Activated gamma-delta T cell (primary cell): ENCODE results near the gene FAM184A.
A peak's percentile ranks its signal among the peaks of the same experiment; 100 is the strongest.
"Not testable (repeated sequence)": the region's sequence is repeated elsewhere in the genome, so short reads cannot be mapped to it uniquely, and the experiment has no call there.

Experiments
- DNase-seq: peaks from one replicate; lab custom pipeline; 2025; lab: John Stamatoyannopoulos, UW

FAM184A gene

DNA sequence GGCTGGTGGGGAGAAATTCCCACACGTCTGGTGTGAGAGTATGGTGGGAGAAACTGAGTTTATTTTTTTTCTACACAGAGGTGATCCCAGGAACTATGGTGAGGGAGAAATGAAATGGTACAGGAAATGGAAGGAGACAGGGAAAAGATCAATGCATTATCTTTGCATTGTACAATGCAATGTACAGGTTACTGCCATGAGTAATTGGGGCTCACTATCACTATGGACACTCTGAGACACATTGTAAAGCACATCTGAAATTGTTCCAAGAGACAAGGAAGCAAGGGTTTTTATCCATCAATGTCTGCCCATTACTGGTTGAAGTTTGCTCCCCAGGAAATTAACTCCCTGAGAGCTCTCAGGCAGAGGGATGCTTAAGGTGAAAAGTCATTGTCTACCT is 21.7 kb upstream of the FAM184A start:
- no peak for DNase-seq

DNA sequence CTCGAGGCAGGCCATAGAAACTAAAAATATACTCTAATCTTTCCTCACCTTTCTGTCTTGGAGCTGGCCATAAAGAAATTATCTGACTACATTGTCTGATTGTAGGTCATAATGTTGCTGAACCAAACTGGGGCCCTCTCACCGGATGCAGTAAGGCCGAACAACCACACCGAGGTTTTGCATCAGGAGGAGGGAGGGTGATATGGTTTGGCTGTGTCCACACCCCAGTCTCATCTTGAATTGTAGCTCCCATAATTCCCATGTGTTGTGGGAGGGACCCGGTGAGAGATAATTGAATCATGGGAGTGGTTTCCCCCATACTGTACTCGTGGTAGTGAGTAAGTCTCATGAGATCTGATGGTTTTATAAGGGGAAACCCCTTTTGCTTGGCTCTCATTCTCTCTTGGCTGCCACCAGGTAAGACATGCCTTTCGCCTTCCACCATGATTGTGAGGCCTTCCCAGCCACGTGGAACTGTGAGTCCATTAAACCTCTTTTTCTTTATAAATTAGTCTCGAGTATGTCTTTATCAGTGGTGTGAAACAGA is 19.4 kb upstream of the FAM184A start:
- DNase-seq: not testable (repeated sequence)

DNA sequence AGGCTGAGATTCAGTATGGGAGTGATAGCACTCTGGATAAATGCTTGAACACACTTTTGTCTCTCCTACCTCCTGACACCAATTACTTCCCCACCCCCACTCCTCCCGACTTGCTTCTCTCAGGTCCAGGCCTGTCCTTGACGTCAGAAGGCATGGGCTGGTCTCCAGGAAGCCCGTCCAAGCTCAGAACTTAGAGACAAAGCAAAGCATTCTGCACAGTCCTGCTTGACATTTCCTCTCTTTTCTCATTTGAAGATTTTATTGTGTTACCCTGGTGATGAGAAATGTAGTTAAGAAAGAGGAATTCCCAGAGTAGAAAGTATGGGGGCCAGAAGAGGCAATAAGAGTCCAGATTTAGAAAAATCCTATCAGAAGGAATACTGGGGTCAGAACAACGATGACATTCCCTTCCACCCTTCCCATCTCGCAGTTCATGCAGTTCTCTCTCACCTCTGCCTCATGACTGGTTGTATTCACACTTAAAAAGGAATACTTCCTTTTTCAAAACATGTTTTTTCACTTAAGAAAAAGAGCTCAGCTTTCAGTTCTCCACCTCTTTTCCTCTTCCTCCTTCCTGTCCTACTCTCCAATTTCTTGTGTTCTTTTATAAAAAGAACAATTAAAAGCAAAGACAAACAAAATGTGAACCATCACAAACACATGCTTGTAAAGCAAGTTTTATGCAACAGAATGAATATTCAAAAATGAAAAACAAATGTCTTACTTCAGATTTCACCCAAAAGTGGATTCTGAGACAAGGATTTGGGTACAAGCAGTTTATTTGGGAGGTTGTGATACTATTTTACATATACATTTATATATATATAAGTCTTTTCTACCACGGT is 18.5 kb upstream of the FAM184A start:
- no peak for DNase-seq

DNA sequence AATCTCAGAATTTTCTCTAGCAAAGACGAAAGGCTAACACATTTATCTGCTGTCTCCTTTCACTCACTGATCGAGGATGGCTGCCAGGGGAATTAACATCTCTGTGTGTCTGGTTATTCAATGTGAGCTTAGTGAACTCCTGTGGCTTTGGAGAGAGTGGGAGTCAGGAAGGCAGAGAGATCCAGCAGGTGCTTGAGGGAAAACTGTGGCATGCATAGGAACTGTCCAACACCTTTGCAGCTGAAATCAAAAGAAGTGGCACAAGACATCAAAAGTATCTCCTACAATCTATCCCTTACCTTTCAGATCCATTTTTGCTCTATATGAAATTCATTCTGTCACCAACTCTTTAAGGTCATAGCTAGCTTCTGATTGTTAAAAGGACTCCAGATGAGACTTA is 11.8 kb upstream of the FAM184A start:
- DNase-seq: no peak

DNA sequence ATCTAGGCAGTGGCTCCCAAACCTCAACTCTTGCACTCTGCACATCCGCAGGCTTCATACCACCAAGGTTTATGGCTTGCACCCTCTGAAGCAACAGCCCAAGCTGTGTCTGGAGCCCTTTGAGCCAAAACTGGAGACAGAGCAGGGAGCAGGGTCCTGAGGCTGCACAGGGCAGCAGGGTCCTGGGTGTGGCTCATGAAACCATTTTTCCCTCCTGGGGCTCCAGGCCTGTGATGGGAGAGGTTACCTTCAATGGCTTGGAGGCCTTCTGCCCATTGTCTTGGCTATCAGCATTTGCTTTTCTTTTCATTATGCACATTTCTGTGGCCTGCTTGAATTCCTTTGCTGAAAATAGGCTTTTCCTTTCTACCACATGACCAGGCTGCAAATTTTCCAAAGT is 6.3 kb upstream of the FAM184A start:
- DNase-seq: no peak

DNA sequence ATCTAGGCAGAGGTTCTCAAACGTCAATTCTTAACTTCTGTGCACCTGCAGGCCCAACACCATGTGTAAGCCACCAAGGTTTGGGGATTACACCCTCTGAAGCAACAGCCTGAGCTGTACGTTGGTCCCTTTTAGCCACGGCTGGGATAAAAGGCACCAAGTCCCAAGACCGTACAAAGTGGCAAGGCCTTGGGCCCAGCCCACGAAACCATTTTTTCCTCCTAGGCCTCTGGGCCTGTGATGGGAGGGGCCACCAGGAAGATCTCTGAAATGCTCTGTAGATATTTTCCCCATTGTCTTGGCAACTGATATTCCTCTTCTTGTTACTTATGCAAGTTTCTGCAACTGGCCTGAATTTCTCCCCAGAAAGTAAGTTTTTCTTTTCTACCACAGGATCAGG is 4.5 kb upstream of the FAM184A start:
- DNase-seq: no peak

DNA sequence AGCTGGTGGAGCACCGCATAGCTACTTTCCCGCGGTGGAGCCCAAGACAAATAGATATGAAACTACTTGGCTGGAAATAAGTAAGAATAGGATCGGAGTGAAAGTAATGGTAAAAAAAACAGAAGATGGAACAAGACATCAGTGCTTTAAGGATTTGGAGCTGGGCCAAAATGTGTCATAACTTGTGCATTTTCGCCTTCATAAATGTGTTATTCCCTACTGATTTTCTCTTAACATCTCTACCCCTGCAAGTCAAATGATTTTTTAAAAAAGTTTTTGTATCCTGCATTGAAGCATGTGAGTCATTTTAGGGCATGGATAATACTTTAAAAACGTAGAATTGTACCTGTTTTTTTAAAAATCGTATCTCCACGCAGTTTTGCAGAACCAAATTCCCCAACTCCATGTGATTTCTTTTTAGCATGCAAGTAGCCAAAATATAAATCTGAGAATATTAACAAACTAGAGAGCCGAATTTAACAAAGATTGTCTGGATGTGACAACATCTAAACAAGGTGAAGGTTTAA is 882 bp upstream of the FAM184A start:
- DNase-seq: no peak

DNA sequence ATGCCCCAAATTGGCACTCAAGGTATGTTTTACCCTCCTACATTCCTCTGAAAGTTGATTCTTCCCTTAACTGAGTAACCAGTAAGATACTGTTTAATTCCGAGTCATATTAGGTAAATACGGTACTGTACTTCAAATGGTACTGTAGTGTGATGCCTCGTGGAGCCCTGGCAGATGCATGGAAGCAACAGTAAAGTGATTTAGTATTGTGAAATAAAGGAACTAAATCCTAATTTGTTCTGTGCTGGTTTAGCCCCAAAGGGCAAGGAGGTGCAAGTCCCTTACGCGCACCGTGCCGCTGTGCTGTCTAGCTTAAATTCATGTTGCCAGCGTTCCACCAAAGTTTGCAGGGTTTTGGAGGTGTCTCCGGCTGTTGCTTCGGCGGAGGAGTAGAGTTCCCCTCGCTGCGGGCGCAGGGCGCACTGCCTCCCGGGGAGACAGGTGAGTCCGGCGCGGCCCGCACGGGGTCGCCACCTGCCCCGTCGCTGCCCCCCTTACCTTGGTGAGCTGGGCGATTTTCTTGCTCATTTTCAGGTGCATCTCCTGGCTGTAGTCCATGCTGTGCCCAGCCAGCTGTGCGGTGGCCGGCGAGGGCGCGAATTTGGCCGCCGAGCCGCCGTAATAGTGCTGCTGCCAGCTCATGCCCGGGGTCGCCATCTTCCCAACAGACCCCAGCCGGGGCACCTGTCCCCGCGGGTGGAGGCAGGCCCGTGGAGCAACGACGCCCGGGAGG is 655 bp downstream of the FAM184A start:
- DNase-seq: peak; percentile 33

DNA sequence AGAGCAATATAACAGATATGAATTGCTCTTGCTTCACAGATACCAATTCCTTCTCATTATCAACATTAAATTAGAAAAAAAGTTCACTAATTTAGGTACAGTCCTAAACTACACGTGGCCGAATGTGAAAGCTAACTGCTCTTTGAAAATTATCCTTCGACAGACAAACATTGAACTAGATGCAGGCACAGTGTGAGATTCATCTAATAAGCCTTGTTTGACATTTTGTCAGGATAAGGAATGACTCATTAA is 1.1 kb downstream of the FAM184A start:
- DNase-seq: no peak

DNA sequence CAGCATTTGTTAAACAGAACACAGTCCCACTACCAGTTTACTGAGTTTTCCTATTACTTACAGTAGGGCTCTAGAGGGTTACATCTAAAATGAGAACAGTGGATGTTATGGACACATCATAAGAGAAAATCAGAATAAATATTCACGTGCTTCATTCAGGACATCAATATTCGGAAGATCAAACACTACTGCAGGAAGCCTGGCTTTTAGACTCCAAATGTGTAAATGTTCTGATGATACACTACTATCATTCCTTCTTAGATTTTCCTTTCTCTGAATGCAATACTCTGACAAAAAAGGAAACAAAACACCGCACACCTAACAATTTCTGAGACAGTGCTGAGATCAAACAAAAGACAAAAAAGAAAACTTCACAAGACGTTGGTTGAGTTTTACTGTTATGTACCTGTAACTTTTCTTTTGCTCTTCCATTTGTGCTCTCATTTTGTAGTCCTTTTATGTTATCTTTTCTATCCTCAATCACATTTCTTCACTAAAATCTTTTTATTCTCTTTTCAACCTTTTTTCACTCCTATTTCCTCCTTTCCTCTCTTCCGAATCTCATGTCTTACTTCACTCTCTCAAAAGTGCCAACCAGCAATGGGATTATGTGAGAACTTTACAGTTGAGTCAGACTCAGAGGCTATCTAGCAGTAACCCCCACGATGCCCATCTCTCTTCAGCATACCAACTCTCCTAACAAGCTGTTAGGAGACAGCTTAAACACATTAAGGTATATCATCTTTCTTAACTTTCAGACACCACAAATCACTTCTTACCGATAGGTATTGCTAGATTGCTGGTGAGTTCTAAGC is 1.7 kb downstream of the FAM184A start:
- no peak for DNase-seq

DNA sequence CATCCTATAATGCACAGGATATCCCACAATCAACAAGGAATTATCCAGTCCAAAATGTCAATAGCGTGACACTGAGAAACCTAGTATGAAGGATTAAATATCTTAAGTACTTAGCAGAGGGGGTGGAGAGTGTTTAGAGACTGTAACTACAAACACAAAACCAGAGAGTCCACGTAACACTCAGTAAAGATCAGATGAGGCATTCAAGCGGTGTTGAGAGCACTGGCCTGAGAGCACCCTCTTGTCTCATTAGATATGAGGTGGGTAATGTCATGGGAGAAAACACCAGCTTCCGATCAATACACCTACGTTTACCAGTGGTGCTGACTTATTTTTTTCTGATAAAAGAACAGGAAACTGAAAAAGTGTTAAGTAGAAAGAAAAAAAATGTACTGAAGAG is 2.3 kb downstream of the FAM184A start:
- no peak for DNase-seq

DNA sequence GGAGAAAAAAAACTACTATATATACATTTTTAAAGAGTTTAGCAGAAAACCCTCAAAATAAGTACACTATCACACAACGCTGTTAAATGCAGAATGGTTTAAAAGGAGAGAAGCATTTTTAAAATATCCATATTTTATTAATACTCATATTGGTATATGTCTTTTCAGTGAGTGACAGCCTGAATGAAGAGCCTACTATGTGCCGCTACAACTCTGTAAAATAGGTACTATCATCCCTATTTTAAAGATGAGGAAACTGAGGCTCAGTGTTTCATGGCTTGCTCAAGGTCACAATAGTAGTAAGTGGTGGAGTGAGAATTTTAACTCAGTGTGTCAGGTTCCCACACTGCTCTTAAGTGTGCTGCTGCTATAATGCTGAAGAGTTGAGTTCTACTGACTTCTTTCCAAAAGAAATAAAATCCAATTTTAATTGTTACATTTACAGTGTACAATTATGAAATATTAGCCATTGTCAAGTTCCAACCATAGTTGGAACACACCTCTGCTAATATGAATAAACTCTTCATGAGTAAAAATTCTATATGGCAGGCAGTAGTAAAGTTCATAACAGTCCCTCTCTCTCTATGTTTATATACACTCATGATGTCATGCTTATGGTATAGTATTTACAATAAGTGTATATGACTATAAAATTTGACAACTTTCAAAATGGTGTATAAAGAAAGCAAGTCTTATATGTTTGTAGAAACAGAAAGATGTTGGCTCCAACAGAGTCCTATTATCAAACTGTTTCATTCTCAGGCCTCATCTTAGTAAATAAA is 3.1 kb downstream of the FAM184A start:
- DNase-seq: no peak

DNA sequence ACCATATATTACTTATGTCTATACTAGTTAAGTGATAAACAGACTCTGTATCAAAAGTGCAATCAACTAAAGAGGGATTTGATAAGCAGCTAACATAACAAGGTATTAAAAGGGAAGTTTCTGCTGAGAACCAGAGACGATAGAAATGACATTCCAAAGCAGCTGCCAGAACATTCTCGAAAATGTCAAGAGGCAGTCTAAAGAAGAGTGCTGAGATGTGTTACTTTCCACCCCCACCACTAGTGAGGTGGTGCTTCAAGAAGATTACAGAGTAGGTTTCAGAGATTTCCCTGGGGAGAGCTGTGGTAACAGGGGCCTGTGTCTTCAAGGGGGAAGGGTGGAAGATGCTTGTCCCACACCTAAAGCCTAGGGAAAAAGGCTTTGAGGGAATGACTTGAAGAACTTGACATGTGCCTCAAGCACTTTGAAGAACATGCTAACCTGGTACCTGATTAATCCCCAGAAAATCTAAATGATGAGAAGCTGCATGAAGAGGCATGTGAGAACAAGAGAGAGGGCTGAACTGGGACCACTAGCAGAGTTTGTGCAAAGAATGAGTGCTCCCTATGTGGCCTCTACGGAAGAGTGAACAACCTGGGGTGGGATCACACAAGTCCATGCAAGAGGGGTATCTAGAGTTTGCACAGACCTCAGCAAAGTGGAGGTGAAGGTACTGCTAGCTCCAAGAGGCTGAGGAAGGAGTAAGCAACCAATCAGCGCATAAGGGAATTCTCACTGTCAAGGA is 5.0 kb downstream of the FAM184A start:
- no peak for DNase-seq

DNA sequence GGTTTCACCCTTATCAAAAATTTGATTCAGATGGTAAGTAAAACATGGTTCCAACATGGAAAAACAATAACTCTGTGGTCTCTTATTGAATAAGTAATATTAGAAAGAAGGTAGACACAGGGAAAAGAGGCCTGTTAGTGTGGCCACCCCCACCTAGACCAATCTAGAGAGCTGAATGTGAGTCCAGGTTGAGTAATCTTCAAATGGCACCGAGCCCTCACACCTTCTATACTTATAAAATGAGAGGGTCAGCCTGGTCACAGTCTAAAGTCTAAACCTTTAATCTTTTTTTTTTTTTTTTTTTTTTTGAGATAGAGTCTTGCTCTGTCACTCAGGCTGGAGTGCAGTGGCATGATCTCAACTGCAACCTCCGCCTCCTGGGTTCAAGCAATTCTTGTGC is 6.9 kb downstream of the FAM184A start:
- no peak for DNase-seq

DNA sequence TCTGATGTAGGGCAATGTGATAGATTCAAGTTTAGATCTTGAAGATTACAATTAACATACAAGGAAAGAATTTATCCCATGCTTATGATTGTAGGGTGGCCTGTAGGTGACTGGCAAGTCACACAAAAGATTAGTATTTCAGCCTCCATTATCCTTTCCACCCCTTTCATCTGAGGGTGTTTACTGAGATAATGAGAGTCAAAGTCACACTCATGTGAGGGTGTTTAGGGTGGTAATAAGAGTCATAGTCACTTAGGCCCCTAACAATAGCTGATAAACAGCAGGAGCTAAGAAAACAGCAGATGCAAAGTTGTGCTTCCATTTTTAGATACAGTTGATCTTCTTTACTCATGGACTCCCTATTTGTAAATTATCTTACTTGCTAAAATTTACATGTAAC is 11.4 kb downstream of the FAM184A start:
- DNase-seq: no peak

DNA sequence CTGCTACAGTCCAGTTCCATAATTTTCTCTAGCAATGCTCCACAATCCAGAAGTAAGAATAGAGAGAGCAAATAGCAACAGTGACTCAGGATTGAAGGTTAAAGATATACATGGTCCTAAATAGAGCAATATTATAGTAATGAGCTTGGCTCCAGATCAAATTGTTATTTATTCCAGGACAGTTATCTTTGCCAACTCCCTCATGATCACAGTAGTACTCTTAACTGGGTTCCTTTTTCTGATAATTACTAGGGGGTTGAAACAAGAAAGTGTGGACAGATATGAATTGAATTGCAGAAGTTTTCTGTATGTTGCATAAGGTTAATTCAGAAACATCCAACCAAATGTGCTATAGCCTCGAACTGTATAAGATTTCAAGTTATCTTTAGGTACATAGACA is 11.9 kb downstream of the FAM184A start:
- no peak for DNase-seq

DNA sequence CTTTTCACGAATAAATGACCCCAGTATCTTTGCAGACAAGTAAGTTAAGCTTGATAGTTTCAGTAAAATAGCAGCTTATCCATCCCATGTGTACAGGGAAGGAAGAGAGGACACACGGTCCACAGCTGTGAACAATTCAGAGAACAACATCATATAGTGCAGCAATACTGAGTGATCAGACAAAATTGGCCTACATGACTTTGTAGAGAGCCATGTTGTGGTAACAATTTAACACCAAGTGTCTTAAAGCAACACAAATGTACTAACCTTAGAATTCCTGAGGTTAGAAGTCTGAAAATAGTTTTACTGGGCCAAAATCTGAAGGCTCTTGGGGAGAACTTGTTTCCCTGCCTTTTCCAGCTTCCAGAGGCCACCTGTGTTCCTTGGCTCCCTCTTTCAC is 12.5 kb downstream of the FAM184A start:
- DNase-seq: no peak

DNA sequence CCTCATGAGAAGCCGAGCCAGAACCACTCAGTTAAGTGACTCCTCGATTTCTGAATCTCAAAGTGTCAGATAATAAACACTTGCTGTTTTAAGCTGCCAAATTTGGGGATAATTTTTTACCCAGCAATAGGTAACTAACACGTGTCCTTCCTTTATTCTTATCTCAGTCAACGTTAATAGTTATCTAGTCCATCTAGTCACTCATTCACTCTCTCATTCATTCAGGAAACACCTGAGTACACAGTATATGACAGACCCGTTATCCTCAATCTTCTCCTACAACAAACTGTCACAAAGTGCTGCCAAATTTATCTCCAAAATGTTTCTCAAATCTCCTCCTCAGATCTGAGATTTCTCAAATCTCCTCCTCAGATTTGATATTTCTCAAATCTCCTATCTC is 13.1 kb downstream of the FAM184A start:
- DNase-seq: no peak

DNA sequence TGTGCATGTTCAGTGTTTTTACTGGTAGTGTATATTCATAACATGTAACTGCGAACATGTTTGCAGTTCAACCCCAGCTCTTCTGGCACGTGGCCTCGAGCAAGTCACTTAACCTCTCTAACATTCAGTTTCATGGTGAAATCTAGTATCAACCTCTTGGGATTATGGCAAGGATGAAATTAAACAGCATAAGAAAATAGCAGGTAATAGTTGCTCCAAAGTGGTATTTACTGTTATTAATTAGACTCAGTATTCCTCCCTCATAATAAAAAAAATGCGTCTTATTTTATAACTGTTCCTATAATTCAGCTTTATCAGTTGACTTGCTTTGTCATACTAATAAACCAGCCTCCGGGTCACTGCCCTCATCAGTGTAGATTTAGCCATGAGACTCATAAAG is 15.0 kb downstream of the FAM184A start:
- no peak for DNase-seq

DNA sequence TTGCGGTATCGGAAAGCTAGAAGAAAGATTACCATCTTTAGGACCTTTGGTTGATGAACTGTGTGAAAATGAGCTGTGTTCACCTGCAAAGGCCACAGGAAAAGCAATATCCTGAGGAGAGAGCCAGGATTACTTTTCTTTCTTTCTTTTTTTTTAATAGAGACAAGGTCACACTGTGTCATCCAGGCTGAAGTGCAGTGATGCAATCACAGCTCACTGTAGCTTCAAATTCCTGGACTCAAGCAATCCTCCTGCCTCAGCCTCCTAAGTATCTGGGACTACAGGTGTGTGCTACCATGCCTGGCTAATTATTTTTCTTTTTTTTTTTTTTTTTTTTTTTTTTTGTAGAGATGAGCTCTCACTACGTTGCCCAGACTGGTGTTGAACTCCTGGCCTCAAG is 17.2 kb downstream of the FAM184A start:
- DNase-seq: no peak
